Occipital lobe (tissue), 3 donors: ENCODE results near the gene PLXDC1. TPM values are rescaled to one million over a fixed set of nuclear protein-coding genes. Genes with fewer than 3 reads are reported as not detected.

Experiments
- DNase-seq: peaks from one replicate; lab custom pipeline; 2025; lab: John Stamatoyannopoulos, UW
- small RNA-seq: library from RNA; depleted of rRNA; stranded (forward); fragments of <200 nt; gene quantifications from one replicate; pipeline ENCODE3, GENCODE V24; 2014
- total RNA-seq: library from RNA; depleted of rRNA; stranded (reverse); fragments of >200 nt; gene quantifications from one replicate; pipeline ENCODE4 v1.2.3, GENCODE V29; 2014

Gene PLXDC1
- total RNA-seq, 1 donor from 2014 or later = 9.4 TPM

DNA sequence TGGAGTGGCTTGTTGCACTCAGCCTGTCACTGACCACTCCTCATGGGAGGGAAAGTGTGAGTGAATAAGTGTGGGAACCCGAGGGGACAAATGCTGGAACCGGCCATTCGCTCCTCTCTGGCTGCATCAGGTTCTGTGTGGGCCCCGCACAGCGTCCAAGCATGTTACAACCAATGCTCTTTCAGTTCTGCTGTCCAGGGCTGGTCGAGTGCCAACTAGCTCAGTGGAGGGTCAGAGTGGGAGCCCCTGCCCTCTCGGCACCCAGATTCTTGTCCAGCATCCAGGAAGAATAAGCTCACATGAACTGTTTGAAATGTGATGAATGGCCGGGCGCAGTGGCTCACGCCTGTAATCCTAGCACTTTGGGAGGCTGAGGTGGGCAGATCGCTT is 135.9 kb downstream of the PLXDC1 start:
- no peak for DNase-seq

- no peak for DNase-seq
Observed at GRCh38 chr17:39014795-39015545, 136.5 kb downstream of the PLXDC1 start.

- DNase-seq = no peak
Observed at GRCh38 chr17:39014044-39014794, 137.2 kb downstream of the PLXDC1 start.

Small RNA genes within 50 kb of the gene (small RNA-seq; reads per million reads assigned to genes)
- not detected for gene AC091178.1

Other genes with a start within 250 kb of the PLXDC1 start
- gene FBXO47, start 184.2 kb downstream of the PLXDC1 start, total RNA-seq = not detected
- not detected for gene ARL5C, start 14.5 kb upstream of the PLXDC1 start, total RNA-seq
- 20.6 TPM for gene CACNB1, start 46.0 kb upstream of the PLXDC1 start, total RNA-seq
- gene RPL19, start 48.6 kb upstream of the PLXDC1 start, total RNA-seq = 958 TPM
- gene STAC2, start 74.3 kb upstream of the PLXDC1 start, total RNA-seq = 0.31 TPM
- gene FBXL20, start 250.0 kb upstream of the PLXDC1 start, total RNA-seq = 22.9 TPM